NCI-H82 treated with DMSO at 0.1 percent for 48 hours (cell line): ENCODE data around the gene CYP2A7.
"Not testable (repeated sequence)": the region's sequence is repeated elsewhere in the genome, so short reads cannot be mapped to it uniquely, and the experiment has no call there.

Source experiments
- DNase-seq: peaks from one replicate; lab custom pipeline; 2025; ENCODE audit not compliant: unreplicated experiment; lab: John Stamatoyannopoulos, UW

CYP2A7 gene

GRCh38 chr19:40899964-40900363, 17.9 kb upstream of the CYP2A7 start:
- not testable (repeated sequence) for DNase-seq

- DNase-seq, result not testable (repeated sequence)
These were observed 15.1 kb upstream of the CYP2A7 start for GRCh38 chr19:40896843-40897789.

GRCh38 chr19:40896418-40896796, 14.4 kb upstream of the CYP2A7 start:
- no peak for DNase-seq

GRCh38 chr19:40893112-40893511, 11.1 kb upstream of the CYP2A7 start:
- no peak for DNase-seq

- no peak for DNase-seq
These were observed 7.3 kb upstream of the CYP2A7 start for GRCh38 chr19:40889366-40889765.

GRCh38 chr19:40888191-40888590, 6.2 kb upstream of the CYP2A7 start:
- DNase-seq, result no peak

GRCh38 chr19:40884187-40884931, 2.3 kb upstream of the CYP2A7 start:
- not testable (repeated sequence) for DNase-seq

GRCh38 chr19:40879349-40879748, 2.7 kb downstream of the CYP2A7 start:
- DNase-seq, result not testable (repeated sequence)

GRCh38 chr19:40875526-40875951, 6.5 kb downstream of the CYP2A7 start:
- not testable (repeated sequence) for DNase-seq

GRCh38 chr19:40874874-40875273, 7.2 kb downstream of the CYP2A7 start:
- DNase-seq, result not testable (repeated sequence)

- not testable (repeated sequence) for DNase-seq
These were observed 8.2 kb downstream of the CYP2A7 start for GRCh38 chr19:40873873-40874272.

GRCh38 chr19:40872209-40872608, 9.8 kb downstream of the CYP2A7 start:
- DNase-seq, result no peak

- no peak for DNase-seq
These were observed 14.3 kb downstream of the CYP2A7 start for GRCh38 chr19:40867701-40868100.

- DNase-seq, result not testable (repeated sequence)
These were observed 17.1 kb downstream of the CYP2A7 start for GRCh38 chr19:40864739-40865496.

- DNase-seq, result no peak
These were observed 19.2 kb downstream of the CYP2A7 start for GRCh38 chr19:40862785-40863184.

- no peak for DNase-seq
These were observed 19.7 kb downstream of the CYP2A7 start for GRCh38 chr19:40862333-40862732.

- no peak for DNase-seq
These were observed 23.9 kb downstream of the CYP2A7 start for GRCh38 chr19:40858109-40858508.

GRCh38 chr19:40852467-40853152, 29.4 kb downstream of the CYP2A7 start:
- DNase-seq, result not testable (repeated sequence)

GRCh38 chr19:40850277-40850676, 31.8 kb downstream of the CYP2A7 start, which contains the start of gene CYP2A6:
CYP2A6 (minus strand) TSS chr19:40850447; CDS start chr19:40850426, 21 bp downstream.
- not testable (repeated sequence) for DNase-seq

GRCh38 chr19:40846722-40847121, 35.3 kb downstream of the CYP2A7 start:
- DNase-seq, result not testable (repeated sequence)
